Naive B cell (primary cell): ENCODE data around the gene CIZ1. TPM values are rescaled to one million over a fixed set of nuclear protein-coding genes. Genes with fewer than 3 reads are reported as not detected.

Experiments used
- ATAC-seq, 2 donors: fragments of 150-1000 bp; cut with Tn5 transposase; 2 replicates each; pipeline ENCODE4 v1.10.0; 2021; ENCODE audit warnings: low read depth in 2 of 2, mild to moderate bottlenecking in 2 of 2, moderate library complexity in 2 of 2
- DNase-seq: peaks from one replicate; pipeline ENCODE4 v3.0.0; 2022
- H3K27ac Mint-ChIP-seq, 6 donors: one replicate each; pipeline ENCODE4 v1.8.0; 2020 to 2022; ENCODE audit warnings: mild to moderate bottlenecking in 6 of 6, mixed read lengths in 6 of 6, moderate library complexity in 5 of 6, inconsistent platforms in 2 of 6
- H3K27me3 Mint-ChIP-seq, 3 donors: one replicate each; pipeline ENCODE4 v1.8.0; 2021 to 2022; ENCODE audit warnings: mixed read lengths in 3 of 3, mild to moderate bottlenecking in 1 of 3
- H3K36me3 Mint-ChIP-seq, 2 donors: one replicate each; pipeline ENCODE4 v1.8.0; 2020 to 2022; ENCODE audit warnings: mixed read lengths in 2 of 2, inconsistent platforms in 1 of 2, mild to moderate bottlenecking in 1 of 2
- H3K4me1 Mint-ChIP-seq, 3 donors: one replicate each; pipeline ENCODE4 v1.8.0; 2020 to 2022; ENCODE audit warnings: mixed read lengths in 3 of 3, inconsistent platforms in 1 of 3, mild to moderate bottlenecking in 1 of 3, moderate library complexity in 1 of 3
- H3K4me3 Mint-ChIP-seq, 8 donors: one replicate each; pipeline ENCODE4 v1.8.0; 2020 to 2022; ENCODE audit warnings: mild to moderate bottlenecking in 8 of 8, mixed read lengths in 8 of 8, moderate library complexity in 8 of 8, inconsistent platforms in 2 of 8
- H3K9me3 Mint-ChIP-seq, 7 donors: one replicate each; pipeline ENCODE4 v1.8.0; 2020 to 2022; ENCODE audit warnings: mixed read lengths in 7 of 7, mild to moderate bottlenecking in 5 of 7, inconsistent platforms in 2 of 7, moderate library complexity in 1 of 7
- polyA plus RNA-seq, 6 donors: library from polyadenylated mRNA; unstranded; fragments of 300-500 nt; fragmentation: Illumina TruSeq; gene quantifications; one replicate each; pipeline ENCODE4 v1.2.3, GENCODE V29; 2021; ENCODE audit warnings: low read depth in 6 of 6

CIZ1 gene
- polyA plus RNA-seq, 6 donors from 2014 or later, result 5.6 to 34.6 (median 9.9) TPM

DNA sequence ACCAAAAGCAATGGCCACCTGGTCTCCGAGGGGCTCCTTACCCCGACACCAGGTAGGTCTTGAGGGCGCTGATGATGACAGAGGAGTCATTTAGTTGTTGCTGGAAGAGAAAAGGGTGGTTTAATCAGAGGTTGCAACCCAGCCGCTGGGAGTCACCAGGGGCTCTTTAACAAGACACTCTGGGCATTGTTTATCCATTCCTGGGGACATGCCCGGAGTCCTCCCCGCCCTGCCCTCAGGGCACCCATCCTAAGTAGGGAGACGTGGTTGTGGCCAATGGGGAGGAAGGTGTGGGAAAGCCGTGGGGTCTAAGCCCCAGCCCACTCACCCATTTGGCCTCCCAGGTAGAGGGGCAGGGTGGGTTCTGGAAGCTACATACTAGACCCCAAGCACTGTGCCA, 66.9 kb downstream of the CIZ1 start:
- H3K4me3 Mint-ChIP-seq, result peak overlapping the region in 3 of 8 donors; percentile 47 to 64 (median 60)

DNA sequence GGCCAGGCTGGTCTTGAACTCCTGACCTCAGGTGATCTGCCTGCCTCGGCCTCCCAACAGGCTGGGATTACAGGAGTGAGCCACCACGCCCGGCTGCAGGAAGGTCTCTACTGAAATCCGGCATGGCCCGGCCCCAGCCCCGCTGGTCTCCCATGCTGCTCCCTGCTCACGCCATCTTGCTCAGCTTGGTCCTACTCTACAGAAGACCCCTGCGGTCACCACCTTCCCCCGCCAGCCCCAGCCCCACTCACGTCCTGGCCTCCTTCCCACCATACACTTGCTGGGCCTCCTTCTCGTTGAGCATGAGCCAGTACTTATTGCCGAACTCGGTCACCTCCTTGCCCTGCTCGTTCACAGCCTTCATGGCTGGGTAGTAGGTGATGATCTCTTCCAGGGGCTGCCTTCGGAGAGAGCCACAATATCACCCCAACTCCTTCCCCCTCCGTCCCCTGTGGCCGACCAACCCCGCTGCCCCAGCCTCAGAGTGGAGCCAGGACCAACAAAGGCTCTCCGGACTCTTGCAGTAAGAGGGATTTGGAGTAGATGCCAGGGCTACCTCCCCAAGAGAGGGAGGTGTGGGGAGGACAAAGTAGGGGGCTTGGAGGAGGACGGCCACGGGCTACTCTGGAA, 67.8 kb downstream of the CIZ1 start:
- H3K27ac Mint-ChIP-seq, result peak overlapping the region in 1 of 6 donors; percentile 55
- no peaks in the 10 kb centered on the region for H3K9me3 Mint-ChIP-seq
- no peaks in the 10 kb centered on the region for H3K36me3 Mint-ChIP-seq
- H3K4me3 Mint-ChIP-seq, result peak overlapping the region in 1 of 8 donors; percentile 55
- H3K27me3 Mint-ChIP-seq, result no peaks in the 10 kb centered on the region
- ATAC-seq (no peak), DNase-seq (no peak)
- H3K4me1 Mint-ChIP-seq, result peaks cover 17 to 23% (median 19%) of the 10 kb centered on the region in 3 donors

More for the DNA sequence above, 66.9 kb downstream of the CIZ1 start:
- Mint-ChIP-seq H3K27me3 (no peaks in the 10 kb centered on the region), H3K27ac (no peak overlapping the region), H3K9me3 (no peaks in the 10 kb centered on the region), H3K36me3 (no peaks in the 10 kb centered on the region), H3K4me1 (peaks cover 23 to 29% (median 25%) of the 10 kb centered on the region in 3 donors)
- ATAC-seq (no peak), DNase-seq (no peak)

DNA sequence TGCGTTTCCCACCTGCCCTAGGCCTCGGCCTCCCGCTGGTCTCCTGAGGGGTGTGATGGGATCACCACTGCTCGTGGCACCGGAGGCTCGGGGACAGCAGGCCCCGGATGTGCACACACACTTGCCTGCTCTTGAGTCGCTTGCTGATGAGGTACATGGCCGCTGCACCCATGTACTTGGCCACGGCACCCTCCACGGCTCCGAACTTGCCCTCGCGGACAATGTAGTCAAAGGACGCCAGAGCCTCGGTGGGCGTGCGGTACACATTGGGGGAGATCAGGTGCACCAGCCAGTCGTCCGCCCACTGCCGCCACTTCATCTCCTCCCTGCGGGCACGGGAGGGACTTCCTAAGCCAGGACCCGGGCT, 68.6 kb downstream of the CIZ1 start:
- no peak for DNase-seq
- no peaks in the 10 kb centered on the region for H3K9me3 Mint-ChIP-seq
- H3K4me1 Mint-ChIP-seq, result peaks cover 21 to 28% (median 25%) of the 10 kb centered on the region in 3 donors
- H3K27me3 Mint-ChIP-seq, result no peaks in the 10 kb centered on the region
- H3K4me3 Mint-ChIP-seq, result no peak overlapping the region
- ATAC-seq, result no peak
- no peaks in the 10 kb centered on the region for H3K36me3 Mint-ChIP-seq
- H3K27ac Mint-ChIP-seq, result no peak overlapping the region

DNA sequence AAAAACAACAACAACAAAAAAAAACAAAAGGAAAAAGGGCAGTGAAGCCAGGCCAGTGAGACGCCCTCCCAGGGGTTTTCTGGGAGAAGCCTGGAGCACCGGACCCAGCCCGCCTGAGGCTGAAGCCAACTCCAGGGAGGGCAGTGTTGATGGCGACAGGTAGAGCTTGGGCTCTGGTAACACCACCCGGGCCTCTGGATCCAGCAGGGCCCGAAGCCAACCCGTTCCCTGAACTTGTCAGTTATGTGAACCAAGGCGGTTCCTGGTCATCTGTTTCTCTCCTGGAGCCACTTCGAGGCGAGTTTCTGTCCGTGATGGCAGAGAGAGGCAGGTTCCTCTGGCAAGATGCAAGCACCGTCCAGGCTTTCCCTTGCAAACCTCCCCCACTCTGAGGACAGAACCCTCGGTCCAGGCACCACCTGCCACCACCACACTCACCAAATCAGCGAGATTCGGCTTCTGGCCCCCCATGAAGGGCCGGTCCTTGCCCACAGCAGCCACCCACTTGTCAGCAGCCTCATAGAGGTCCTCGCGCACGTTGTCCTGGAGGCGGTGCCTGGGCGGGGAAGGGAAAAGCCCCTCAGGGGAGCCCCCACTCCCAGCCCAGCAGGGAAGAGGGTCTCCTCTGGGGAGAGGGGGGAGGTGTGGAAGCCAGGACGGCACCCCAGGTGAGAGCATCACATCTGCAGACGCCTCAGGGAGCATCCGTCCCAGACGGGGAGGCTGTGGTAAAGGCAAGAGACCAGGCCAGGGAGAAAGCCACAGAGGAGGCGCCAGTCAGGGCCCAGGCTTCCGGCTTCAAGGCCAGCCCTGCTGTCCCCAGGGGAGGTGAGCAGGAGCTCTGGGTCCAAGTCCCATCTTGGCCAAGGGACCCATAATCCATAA, 69.2 kb downstream of the CIZ1 start:
- Mint-ChIP-seq H3K4me3 (peak overlapping the region in 1 of 8 donors; percentile 15), H3K36me3 (no peaks in the 10 kb centered on the region), H3K27ac (no peak overlapping the region), H3K9me3 (no peaks in the 10 kb centered on the region), H3K4me1 (peaks cover 25 to 35% (median 30%) of the 10 kb centered on the region in 3 donors), H3K27me3 (no peaks in the 10 kb centered on the region)
- no peak for ATAC-seq
- no peak for DNase-seq

DNA sequence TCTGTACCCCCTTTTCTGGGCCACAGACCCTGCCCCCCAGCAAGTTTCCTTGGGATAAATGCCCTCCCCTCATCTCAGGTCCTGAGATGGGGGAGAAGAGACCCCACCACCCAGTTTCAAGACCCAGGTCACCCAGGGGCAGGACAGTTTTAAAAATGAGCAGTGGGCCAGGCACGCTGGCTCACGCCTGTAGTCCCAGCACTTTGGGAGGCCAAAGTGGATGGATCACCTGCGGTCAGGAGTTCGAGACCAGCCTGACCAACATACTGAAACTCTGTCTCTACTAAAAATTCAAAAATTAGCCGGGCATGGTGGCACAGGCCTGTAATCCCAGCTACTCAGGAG, 69.9 kb downstream of the CIZ1 start:
- ATAC-seq (no peak), DNase-seq (no peak)
- Mint-ChIP-seq H3K9me3 (no peaks in the 10 kb centered on the region), H3K4me3 (no peak overlapping the region), H3K27me3 (no peaks in the 10 kb centered on the region), H3K36me3 (no peaks in the 10 kb centered on the region), H3K27ac (no peak overlapping the region), H3K4me1 (peaks cover 25 to 40% (median 32%) of the 10 kb centered on the region in 3 donors)

DNA sequence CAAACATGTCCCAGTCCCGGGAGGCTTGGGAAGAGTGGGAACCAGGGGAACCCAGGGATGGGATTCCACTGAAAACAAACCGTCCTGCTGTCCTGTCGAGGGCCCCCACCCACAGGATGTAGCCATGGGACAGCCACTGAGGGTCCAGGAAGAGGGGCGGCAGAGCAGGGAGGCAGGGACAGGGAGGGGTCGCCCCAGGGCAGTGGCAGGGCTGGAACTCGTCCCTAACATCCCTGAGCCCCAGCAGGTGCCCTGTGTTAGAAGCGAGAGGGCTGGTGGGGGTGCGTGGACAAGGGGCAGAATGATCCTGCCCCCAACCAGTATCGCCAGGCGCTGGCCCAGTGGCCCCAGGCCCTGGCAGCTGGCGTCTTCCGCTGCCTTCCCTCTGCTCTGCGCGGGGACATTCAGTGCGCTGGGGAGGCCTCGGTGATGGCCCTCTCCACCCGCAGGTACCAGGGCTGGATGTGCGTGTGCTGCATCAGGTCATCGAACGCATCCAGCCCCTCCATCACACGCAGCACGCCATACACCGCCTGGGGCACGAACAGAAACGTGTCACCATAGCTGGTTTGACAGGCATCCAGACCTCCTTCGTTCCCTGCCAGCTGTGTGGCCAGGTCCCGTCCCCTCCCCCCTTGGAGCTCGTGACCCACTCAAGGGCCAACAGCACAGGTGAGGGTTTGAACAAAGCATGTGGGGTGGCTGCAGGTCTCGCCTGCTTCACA, 70.5 kb downstream of the CIZ1 start:
- Mint-ChIP-seq H3K36me3 (no peaks in the 10 kb centered on the region), H3K27me3 (no peaks in the 10 kb centered on the region), H3K4me3 (no peak overlapping the region), H3K27ac (peak overlapping the region in 1 of 6 donors; percentile 65), H3K4me1 (peaks cover 21 to 40% (median 32%) of the 10 kb centered on the region in 3 donors), H3K9me3 (no peaks in the 10 kb centered on the region)
- no peak for ATAC-seq
- no peak for DNase-seq

DNA sequence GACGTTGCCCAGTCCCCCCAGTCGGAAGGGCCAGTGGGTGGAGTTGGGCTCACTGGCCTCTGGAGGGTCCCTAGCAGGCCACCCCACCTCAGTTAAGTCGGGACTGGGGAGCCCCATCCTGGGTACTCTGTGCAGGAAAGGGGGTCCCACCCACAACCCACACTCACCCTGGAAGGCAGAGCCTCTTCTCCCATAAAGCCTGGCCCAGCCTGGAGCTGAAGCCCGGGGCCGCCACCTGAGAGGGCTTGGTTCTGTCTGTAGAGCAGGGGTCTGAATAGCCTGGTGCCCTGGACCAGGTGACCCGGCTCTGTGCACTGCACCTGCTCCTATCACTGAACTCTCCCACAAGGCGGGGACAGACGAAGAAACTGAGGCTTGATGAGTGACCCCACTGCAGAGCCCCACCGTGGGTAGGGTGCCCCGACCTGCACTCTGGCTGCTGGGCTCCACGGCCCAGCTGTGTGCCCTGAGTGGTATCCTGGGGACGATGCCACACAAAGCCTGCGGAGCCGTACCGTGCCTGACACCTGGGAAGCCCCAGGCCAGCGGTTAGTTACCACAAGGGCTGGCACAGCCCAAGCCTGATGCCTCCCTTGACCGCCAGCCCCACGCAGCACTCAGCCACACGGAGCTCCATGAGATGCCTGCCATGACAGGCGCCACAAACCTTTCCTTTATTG, 71.2 kb downstream of the CIZ1 start:
- no peaks in the 10 kb centered on the region for H3K36me3 Mint-ChIP-seq
- H3K4me3 Mint-ChIP-seq, result no peak overlapping the region
- H3K9me3 Mint-ChIP-seq, result no peaks in the 10 kb centered on the region
- no peak for DNase-seq
- ATAC-seq, result no peak
- H3K27me3 Mint-ChIP-seq, result no peaks in the 10 kb centered on the region
- peak overlapping the region in 1 of 6 donors; percentile 65 for H3K27ac Mint-ChIP-seq
- H3K4me1 Mint-ChIP-seq, result peaks cover 20 to 40% (median 32%) of the 10 kb centered on the region in 3 donors

DNA sequence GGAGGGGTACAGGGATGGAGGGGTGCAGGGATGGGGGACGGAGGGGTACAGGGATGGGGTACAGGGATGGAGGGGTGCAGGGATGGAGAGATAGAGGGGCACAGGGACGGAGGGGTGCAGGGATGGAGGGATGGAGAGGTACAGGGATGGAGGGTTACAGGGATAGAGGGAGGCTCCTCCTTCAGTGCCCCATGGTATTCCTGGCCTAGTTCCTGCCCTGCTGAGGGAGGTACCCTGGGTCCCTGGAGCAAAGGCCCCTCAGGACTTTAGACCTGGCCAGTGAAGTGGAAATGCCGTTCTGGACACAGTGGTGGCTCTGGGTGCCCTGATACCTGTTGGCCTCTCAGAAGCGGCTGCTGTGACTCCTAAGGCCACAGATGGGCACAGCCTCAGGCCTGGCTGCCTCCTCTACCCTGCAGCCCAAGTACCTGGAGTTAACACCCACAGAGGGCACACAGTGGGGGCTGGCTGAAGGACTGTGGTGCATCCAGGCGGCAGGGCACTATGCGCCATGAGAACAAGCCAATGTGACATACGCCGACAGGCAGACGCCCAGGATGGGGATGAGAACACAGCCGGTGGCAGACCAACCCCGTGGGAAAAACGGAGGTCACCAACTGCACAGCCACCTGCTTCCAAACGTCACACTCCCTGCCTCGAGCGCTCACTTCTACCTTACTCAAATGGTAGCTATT, 72.3 kb downstream of the CIZ1 start:
- no peak overlapping the region for H3K27ac Mint-ChIP-seq
- H3K4me1 Mint-ChIP-seq, result peaks cover 16 to 43% (median 37%) of the 10 kb centered on the region in 3 donors
- H3K4me3 Mint-ChIP-seq, result peak overlapping the region in 1 of 8 donors; percentile 6
- no peaks in the 10 kb centered on the region for H3K36me3 Mint-ChIP-seq
- ATAC-seq (no peak), DNase-seq (no peak)
- H3K27me3 Mint-ChIP-seq, result no peaks in the 10 kb centered on the region
- no peaks in the 10 kb centered on the region for H3K9me3 Mint-ChIP-seq

DNA sequence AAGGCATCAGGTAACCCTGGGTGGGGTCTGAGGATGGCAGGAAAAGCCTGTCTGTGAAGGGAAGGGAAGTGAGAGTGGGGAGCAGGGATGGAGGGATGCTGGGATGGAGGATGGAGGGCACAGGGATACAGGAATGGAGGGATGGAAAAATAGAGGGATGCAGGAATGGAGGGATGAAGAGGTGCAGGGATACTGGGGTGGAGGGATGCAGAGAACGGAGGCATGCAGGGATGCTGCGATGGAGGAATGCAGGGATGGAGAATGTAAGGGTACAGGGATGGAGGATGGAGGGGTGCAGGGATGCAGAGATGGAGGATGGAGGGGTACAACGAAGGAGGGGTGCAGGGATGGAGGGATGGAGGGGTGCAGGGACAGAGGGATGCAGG, 72.9 kb downstream of the CIZ1 start:
- no peaks in the 10 kb centered on the region for H3K27me3 Mint-ChIP-seq
- no peak for DNase-seq
- H3K9me3 Mint-ChIP-seq, result no peaks in the 10 kb centered on the region
- H3K27ac Mint-ChIP-seq, result peak overlapping the region in 1 of 6 donors; percentile 24
- peaks cover 16 to 46% (median 37%) of the 10 kb centered on the region in 3 donors for H3K4me1 Mint-ChIP-seq
- no peak overlapping the region for H3K4me3 Mint-ChIP-seq
- no peak for ATAC-seq
- peaks cover 0 to 3% of the 10 kb centered on the region in 2 donors for H3K36me3 Mint-ChIP-seq

DNA sequence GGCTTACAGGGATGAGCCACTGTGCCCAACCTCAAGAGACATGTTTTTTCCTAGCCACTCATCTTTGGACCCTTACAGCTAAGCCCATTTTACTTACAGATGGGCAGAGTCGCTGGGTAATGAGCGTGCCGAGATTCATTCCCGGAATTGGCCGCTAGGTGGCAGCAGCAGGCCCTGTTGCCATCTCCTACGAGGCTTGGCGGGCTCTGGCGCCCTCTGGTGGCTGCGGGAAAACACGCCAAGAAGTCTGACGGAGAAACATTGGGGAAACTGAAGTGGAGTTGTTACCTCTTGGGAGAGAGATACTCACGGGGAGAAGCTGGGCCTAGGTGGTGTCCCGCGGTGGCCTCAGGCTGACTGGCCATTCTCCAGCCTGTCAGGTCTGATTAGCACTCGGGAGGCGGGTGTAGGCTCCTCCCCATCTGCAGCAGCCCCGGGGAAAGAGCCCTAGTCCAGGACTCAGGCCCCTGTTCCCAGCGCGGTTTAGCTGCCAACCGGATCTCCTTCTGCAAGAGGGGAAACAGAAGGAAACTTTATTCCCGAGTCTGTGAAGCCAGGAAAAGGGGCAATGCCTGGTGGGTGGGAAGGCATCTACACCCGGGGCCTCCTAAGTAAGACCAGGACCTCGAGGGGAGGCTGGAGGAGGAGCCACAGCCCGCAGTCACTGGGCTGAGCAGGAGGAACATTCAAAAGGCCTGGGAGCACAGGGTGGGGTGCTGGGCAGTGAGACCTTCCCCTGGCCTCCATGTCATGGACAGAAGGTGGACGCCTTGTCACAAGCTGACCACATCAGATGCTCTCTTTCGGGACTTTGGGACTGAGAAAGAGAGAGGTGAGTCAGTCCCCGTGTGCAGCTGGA, 73.5 kb downstream of the CIZ1 start:
- Mint-ChIP-seq H3K4me1 (peaks cover 16 to 48% (median 37%) of the 10 kb centered on the region in 3 donors), H3K4me3 (peak overlapping the region in 3 of 8 donors; percentile 50 to 60 (median 58)), H3K27ac (peak overlapping the region; percentile 38 to 95 (median 74)), H3K36me3 (peaks cover 0 to 6% of the 10 kb centered on the region in 2 donors), H3K27me3 (no peaks in the 10 kb centered on the region), H3K9me3 (no peaks in the 10 kb centered on the region)
- DNase-seq (peak; percentile 91), ATAC-seq (peak; percentile 29 to 54)

DNA sequence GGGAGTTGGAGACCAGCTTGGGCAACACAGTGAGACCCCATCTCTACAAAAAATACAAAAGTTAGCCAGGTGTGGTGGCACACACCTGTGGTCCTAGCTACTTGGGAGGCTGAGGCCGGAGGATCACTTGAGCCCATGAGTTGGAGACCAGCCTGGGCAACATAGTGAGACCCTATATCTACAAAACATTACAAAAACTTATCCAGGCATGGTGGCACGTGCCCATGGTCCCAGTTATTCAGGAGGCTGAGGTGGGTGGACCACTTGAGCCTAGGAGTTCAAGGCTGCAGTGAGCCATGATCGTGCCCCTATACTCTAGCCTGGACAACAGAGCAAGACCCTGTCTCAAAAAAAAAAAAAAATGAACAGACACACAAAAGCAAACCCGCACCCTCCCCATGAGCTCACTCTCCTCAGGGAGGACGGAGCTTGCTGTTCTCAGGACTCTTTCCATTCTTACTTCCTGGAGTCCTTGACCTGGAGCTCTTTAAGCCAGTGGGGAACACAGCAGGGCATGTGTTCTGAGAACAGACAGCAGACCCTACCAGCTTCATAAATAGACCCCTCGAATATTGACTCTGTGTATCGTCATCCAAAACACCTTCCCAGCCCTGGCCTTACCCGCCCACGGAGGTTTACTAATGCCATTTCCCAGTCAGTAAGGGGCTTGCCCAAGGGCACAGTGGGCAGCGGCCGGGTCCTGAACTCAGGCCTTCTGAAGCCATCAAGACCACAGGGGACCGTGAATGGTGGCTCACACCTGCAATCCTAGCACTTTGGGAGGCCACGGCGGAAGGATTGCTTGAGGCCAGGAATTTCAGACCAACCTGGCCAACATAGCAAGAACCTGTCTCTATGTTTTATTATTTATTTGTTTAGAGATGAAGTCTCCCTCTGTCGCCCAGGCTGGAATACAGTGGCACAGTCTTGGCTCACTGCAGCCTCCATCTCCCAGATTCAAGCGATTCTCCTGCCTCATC, 75.0 kb downstream of the CIZ1 start:
- Mint-ChIP-seq H3K27ac (peak overlapping the region; percentile 90 to 100 (median 95)), H3K9me3 (no peaks in the 10 kb centered on the region), H3K4me1 (peaks cover 16 to 48% (median 37%) of the 10 kb centered on the region in 3 donors), H3K27me3 (no peaks in the 10 kb centered on the region), H3K36me3 (peaks cover 0 to 6% of the 10 kb centered on the region in 2 donors), H3K4me3 (peak overlapping the region; percentile 30 to 85 (median 78))
- no peak for DNase-seq
- no peak for ATAC-seq
